Thyroid gland (tissue), 4 donors: ENCODE data around the gene SETBP1. TPM values are rescaled to one million over a fixed set of nuclear protein-coding genes. Genes with fewer than 3 reads are reported as not detected.

ENCODE experiments used
- DNase-seq, 2 donors: peaks; one replicate each; pipeline ENCODE4 v3.0.0-alpha.2; 2019
- H3K27ac ChIP-seq, 3 donors: fragments of 200-600 bp; sonication (generic); 1 replicate in 2 of 3; 2 replicates in 1 of 3; pipeline ENCODE4 v1.5.1; 2016 to 2019; ENCODE audit warnings: mild to moderate bottlenecking in 1 of 3, moderate library complexity in 1 of 3
- H3K27me3 ChIP-seq: fragments of 200-600 bp; sonication (generic); one replicate; pipeline ENCODE4 v1.5.1; 2019
- H3K36me3 ChIP-seq, 2 donors: fragments of 200-600 bp; sonication (generic); one replicate each; pipeline ENCODE4 v1.5.1; 2016 to 2019
- H3K4me1 ChIP-seq, 2 donors: fragments of 200-600 bp; sonication (generic); one replicate each; pipeline ENCODE4 v1.5.1; 2017 to 2019
- H3K4me3 ChIP-seq, 3 donors: fragments of 200-600 bp; sonication (generic); replicated peaks in 1 of 3; 1 replicate in 2 of 3; 2 replicates in 1 of 3; pipeline ENCODE4 v1.5.1; 2016; ENCODE audit warnings: mild to moderate bottlenecking in 1 of 3
- H3K9me3 ChIP-seq: fragments of 200-600 bp; sonication (generic); one replicate; pipeline ENCODE4 v1.5.1; 2017
- CTCF ChIP-seq, 6 experiments: fragments of 200-600 bp in 3 of 6; fragments of 450-650 bp in 3 of 6; sonication (generic) in 3 of 6; IDR thresholded peaks; one replicate each; pipeline ENCODE4 v1.5.1; 2016 to 2019; ENCODE audit warnings: antibody characterized with exemption in 6 of 6, mild to moderate bottlenecking in 2 of 6, inconsistent platforms in 1 of 6, moderate library complexity in 1 of 6
- POLR2A ChIP-seq, 2 donors: fragments of 450-650 bp; IDR thresholded peaks; one replicate each; pipeline ENCODE4 v1.6.1; 2017; ENCODE audit warnings: antibody characterized with exemption in 2 of 2, mild to moderate bottlenecking in 2 of 2, moderate library complexity in 1 of 2
- WGBS, 2 donors: methylation state at CpG; one replicate each; pipeline ENCODE4 v1.1.5; 2017; 5-methylcytosine and 5-hydroxymethylcytosine counted together
- intact Hi-C: fragments of 100-400 bp; cut with DNase I; formaldehyde crosslinking; loops from one replicate; pipeline ENCODE4 v1.15.1; 2023
- total RNA-seq, 4 donors: library from RNA; depleted of rRNA; stranded (reverse); fragments of >200 nt; gene quantifications; one replicate each; pipeline ENCODE4 v1.2.3, GENCODE V29; 2016

Gene SETBP1
- total RNA-seq, 4 donors from 2014 or later, result 32.1 to 72.0 (median 42.0) TPM

GRCh38 chr18:44979748-44980147, 299.1 kb downstream of the SETBP1 start:
- Histone ChIP-seq H3K27me3 (no peaks in the 10 kb centered on the region), H3K4me1 (no peaks in the 10 kb centered on the region), H3K4me3 (no peak overlapping the region), H3K27ac (no peak overlapping the region), H3K36me3 (no peaks in the 10 kb centered on the region), H3K9me3 (no peaks in the 10 kb centered on the region)
- WGBS, 2 donors, result 87 to 91% methylated on average over 3 of the region's 3 CpGs
- TF ChIP-seq POLR2A (IDR thresholded peaks at IDR 0.05) (no peak), CTCF (IDR thresholded peaks at IDR 0.05) (no peak)
- no peak for DNase-seq
- intact Hi-C loops, result no loop called here

DNA sequence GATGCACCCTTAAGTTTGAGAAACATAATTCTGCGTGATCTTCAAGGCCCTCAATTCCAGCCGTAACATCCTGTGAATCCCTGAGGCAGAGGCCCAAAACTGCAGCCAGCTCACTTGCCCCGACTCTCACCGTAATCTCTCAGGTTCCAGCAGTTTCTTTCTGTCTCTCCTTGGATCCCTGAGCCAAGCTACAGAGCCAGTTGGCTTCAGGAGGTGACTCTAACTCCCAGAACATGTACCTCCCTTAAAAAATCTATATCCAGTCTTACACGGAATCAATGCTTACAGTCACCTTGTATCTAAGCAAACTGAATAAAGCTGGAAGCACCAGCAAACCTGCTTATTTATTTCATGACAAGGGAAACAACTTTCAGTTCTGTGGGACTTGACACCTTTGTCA, 300.4 kb downstream of the SETBP1 start:
- H3K27me3 ChIP-seq, result no peaks in the 10 kb centered on the region
- 89 to 90% methylated on average over 5 of the region's 5 CpGs for WGBS, 2 donors
- no peak overlapping the region for H3K4me3 ChIP-seq
- no peak for TF ChIP-seq POLR2A (IDR thresholded peaks at IDR 0.05)
- no peak for TF ChIP-seq CTCF (IDR thresholded peaks at IDR 0.05)
- no peak for DNase-seq
- H3K9me3 ChIP-seq, result no peaks in the 10 kb centered on the region
- no peak overlapping the region for H3K27ac ChIP-seq
- no peaks in the 10 kb centered on the region for H3K36me3 ChIP-seq
- intact Hi-C loops, result no loop called here
- H3K4me1 ChIP-seq, result no peaks in the 10 kb centered on the region

DNA sequence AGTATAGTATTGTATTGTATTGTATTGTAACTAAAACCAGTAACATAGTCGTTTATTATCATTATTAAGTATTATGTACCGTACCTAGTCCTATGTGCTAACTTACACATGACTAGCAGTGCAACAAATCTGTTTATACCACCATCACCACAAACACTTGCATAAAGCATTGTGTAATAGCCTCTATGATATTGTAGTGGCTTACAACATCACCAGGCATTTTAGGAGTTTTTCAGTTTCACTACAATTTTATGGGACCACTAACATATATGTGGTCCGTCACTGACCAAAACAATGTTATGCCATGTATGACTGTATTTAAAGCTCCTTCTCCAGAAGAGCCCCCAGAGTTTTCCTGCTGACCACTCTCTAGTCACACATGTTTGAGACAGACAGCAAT, 306.2 kb downstream of the SETBP1 start:
- intact Hi-C loops, result no loop called here
- Histone ChIP-seq H3K4me1 (no peaks in the 10 kb centered on the region), H3K27ac (no peak overlapping the region), H3K4me3 (no peak overlapping the region), H3K36me3 (no peaks in the 10 kb centered on the region), H3K9me3 (no peaks in the 10 kb centered on the region), H3K27me3 (no peaks in the 10 kb centered on the region)
- WGBS, 2 donors, result 94 to 97% methylated on average over 3 of the region's 3 CpGs
- TF ChIP-seq CTCF (IDR thresholded peaks at IDR 0.05) (no peak), POLR2A (IDR thresholded peaks at IDR 0.05) (no peak)
- DNase-seq, result no peak

GRCh38 chr18:44987371-44987770, 306.7 kb downstream of the SETBP1 start:
- no peak for TF ChIP-seq POLR2A (IDR thresholded peaks at IDR 0.05)
- TF ChIP-seq CTCF (IDR thresholded peaks at IDR 0.05), result no peak
- intact Hi-C loops, result no loop called here
- no peaks in the 10 kb centered on the region for H3K9me3 ChIP-seq
- H3K27me3 ChIP-seq, result no peaks in the 10 kb centered on the region
- H3K36me3 ChIP-seq, result no peaks in the 10 kb centered on the region
- H3K4me3 ChIP-seq, result no peak overlapping the region
- DNase-seq, result no peak
- WGBS, 2 donors, result 93 to 94% methylated on average over 4 of the region's 4 CpGs
- H3K4me1 ChIP-seq, result no peaks in the 10 kb centered on the region
- H3K27ac ChIP-seq, result no peak overlapping the region

GRCh38 chr18:44988821-44989587, 308.3 kb downstream of the SETBP1 start:
- TF ChIP-seq CTCF (IDR thresholded peaks at IDR 0.05) (no peak), POLR2A (IDR thresholded peaks at IDR 0.05) (no peak)
- H3K27me3 ChIP-seq, result no peaks in the 10 kb centered on the region
- WGBS, 2 donors, result 93 to 98% methylated on average over 1 of the region's 1 CpG
- no peaks in the 10 kb centered on the region for H3K9me3 ChIP-seq
- no peak overlapping the region for H3K27ac ChIP-seq
- no peaks in the 10 kb centered on the region for H3K4me1 ChIP-seq
- no peak overlapping the region for H3K4me3 ChIP-seq
- DNase-seq, result no peak
- intact Hi-C loops, result no loop called here
- no peaks in the 10 kb centered on the region for H3K36me3 ChIP-seq
